Adipocyte (in vitro differentiated cells): ENCODE measurements around the gene MCTP2.

Source experiments
- DNase-seq: peaks from one replicate; pipeline ENCODE4 v3.0.0-alpha.2; 2015; ENCODE audit warnings: low read depth
- H3K27me3 ChIP-seq: replicated peaks from 2 replicates; pipeline ENCODE4 v1.7.0; 2013; ENCODE audit warnings: mild to moderate bottlenecking, low read length, moderate library complexity; ENCODE audit not compliant: control insufficient read depth, insufficient read depth
- H3K36me3 ChIP-seq: 2 replicates; pipeline ENCODE4 v1.7.0; 2013; ENCODE audit warnings: low read length, mild to moderate bottlenecking, moderate library complexity; ENCODE audit not compliant: control insufficient read depth, insufficient read depth, severe bottlenecking
- H3K4me1 ChIP-seq: 2 replicates; pipeline ENCODE4 v1.7.0; 2013; ENCODE audit warnings: mild to moderate bottlenecking, low read length, moderate library complexity; ENCODE audit not compliant: control insufficient read depth, insufficient read depth
- H3K4me3 ChIP-seq: 2 replicates; pipeline ENCODE4 v1.7.0; 2013; ENCODE audit warnings: mild to moderate bottlenecking, low read length, moderate library complexity
- H3K9ac ChIP-seq: 2 replicates; pipeline ENCODE4 v1.7.0; 2013; ENCODE audit warnings: mild to moderate bottlenecking, low read length, moderate library complexity
- H3K9me3 ChIP-seq: 2 replicates; pipeline ENCODE4 v1.7.0; 2013; ENCODE audit warnings: mild to moderate bottlenecking, low read length, moderate library complexity; ENCODE audit not compliant: control insufficient read depth

The MCTP2 gene

DNA sequence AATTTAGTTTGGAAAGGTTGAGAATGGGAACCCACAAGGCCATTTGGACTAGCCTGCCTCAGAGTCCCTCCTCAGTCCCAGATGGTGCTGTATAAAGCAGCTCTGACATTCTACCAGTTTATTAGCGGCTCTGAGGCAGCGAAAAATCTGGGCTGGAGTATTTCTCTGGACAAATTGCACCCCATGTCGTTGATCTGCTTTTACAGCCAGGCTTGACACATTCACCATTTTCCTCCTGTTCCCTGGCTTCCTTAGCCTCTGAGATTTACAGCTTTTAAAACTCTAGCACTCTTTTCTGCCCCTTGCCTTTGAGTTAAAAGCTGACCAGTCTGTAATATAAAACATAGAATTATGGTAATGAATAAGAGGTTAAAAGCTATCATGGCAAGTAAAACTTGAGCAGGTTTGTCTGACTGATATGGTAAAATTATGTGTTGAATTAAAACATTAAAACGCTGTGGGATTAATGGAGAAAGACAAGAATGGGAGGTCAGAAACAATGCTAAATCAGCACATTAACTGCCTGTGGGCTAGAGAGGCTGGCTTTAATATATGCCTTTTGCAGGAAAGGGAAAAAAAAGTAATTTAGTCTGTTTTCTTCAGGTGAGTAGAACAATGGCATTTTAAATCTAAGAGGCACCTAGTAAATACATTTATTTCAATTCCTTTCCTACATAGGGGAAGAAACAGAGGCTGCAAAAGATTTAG lies 131.2 kb downstream of the MCTP2 start:
- H3K4me3 ChIP-seq, result no peak overlapping the region
- no peaks in the 10 kb centered on the region for H3K9me3 ChIP-seq
- H3K27me3 ChIP-seq, result no peaks in the 10 kb centered on the region
- H3K9ac ChIP-seq, result no peak overlapping the region
- DNase-seq, result no peak
- H3K36me3 ChIP-seq, result peaks cover 9% of the 10 kb centered on the region
- peaks cover 9% of the 10 kb centered on the region for H3K4me1 ChIP-seq

DNA sequence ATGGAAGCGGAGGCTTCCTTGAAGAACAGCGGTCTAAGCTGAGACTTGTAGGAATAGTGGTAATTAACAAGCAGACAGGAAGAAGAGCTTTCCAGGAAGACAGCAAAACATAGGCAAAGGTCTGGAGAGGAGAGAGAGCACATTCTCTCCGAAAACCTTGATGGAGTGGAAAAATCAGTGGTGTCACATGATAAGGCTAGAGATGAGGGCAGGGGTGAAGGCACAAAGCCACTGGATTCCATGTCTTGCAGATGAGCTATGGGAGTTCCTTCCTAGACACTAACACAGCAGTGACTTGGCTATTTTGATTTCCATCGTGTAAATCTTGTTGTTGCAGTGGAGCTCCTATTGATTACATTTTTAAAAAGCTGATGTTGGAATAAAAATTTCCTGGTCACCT lies 132.0 kb downstream of the MCTP2 start:
- peaks cover 13% of the 10 kb centered on the region for H3K36me3 ChIP-seq
- H3K9me3 ChIP-seq, result no peaks in the 10 kb centered on the region
- no peak for DNase-seq
- no peak overlapping the region for H3K9ac ChIP-seq
- no peak overlapping the region for H3K4me3 ChIP-seq
- H3K27me3 ChIP-seq, result no peaks in the 10 kb centered on the region
- H3K4me1 ChIP-seq, result peaks cover 9% of the 10 kb centered on the region

DNA sequence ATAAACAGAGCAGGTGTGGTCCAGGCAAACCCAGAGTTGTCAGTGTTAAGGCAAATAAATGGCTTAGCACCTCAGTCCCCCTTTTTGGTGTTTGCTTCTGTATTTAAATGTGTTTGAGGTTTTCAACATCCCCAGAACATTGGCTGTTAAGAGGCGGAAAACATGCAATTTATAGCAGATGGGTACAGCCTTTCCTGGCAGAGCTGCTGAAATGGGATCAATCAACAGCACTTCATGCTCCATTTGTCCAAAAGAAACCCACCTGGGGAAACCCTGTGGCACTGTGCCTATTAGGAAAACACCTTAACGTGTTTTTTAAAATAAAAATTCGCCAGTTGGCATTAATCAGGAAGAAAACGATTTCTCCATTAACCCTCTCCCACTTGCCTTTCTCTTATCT lies 135.4 kb downstream of the MCTP2 start:
- Histone ChIP-seq H3K36me3 (peaks cover 9% of the 10 kb centered on the region), H3K9me3 (no peaks in the 10 kb centered on the region), H3K4me1 (peaks cover 9% of the 10 kb centered on the region), H3K4me3 (no peak overlapping the region), H3K9ac (no peak overlapping the region), H3K27me3 (no peaks in the 10 kb centered on the region)
- DNase-seq, result no peak

DNA sequence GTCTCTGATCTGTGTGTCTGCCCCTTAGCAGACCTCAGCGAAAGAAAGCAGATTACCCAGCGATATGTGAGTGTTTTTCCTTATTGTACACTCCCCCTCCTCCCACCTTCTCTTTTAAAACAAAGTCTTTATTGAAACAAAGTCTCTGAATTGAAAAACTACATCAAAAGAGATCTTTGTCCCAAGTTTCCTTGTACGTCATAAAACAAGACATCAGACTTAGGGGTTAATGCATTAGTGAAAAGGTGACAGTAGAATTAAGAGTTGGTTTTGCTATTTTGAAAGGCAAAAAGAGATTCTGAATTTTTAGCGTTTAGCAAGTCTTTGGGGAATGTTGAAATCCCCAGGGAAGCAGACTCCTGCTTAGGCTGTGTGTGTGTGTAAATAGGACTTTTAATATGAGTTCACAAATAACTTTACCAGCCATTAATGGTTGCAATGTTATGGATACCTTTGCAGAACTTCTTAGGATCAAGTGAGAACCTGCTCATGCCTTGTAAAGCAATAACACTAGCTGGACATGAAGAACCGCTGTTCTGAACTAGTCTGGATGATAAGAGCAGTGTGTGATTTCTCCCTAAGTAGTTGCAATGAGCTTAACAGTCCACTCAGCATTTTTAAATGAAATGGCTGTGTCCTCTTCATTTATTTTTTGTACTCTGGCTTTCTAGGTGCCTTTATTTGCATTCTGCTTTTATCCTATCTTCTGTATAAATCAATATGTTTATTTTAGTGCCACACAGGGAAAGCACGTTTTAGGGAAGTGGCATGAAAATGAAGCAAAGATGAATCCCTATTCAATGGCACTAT lies 136.6 kb downstream of the MCTP2 start:
- Histone ChIP-seq H3K4me3 (no peak overlapping the region), H3K4me1 (peaks cover 9% of the 10 kb centered on the region), H3K36me3 (peaks cover 9% of the 10 kb centered on the region), H3K27me3 (no peaks in the 10 kb centered on the region), H3K9me3 (no peaks in the 10 kb centered on the region), H3K9ac (no peak overlapping the region)
- DNase-seq, result no peak

DNA sequence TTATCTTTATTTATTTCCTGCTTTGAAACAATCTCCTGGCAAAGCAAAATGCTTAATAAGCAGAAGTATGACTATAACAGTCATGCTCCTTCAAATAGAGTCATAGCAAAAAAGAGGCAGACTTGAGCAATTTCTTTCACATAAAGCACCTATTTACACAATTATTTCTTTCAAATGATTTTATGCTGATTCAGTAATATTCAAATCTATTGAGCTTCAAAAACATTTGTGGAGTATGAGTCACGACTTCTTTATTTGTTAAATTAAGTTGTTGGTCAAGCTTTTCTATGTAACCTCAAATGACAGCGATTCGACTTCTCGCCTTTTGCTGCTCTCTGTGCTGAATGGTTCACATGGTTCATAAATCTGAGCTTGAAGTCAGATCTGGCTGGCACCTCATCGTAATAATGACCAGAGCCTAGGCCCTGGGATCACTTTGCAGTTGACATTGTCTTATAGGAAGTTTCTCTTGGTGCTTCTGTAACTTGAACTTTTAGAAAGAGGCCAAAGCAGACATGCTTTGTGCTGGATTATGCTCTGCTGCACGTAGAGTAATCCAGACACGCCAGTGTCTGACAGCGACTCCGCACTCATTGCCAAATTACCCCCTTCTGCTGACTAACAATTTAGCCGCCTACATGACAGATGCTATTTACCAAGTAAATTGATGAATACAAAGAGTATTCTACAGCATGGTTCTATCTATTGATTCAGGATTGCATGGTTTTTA lies 139.0 kb downstream of the MCTP2 start:
- H3K9ac ChIP-seq, result no peak overlapping the region
- H3K9me3 ChIP-seq, result no peaks in the 10 kb centered on the region
- no peaks in the 10 kb centered on the region for H3K27me3 ChIP-seq
- no peaks in the 10 kb centered on the region for H3K4me1 ChIP-seq
- DNase-seq, result no peak
- H3K36me3 ChIP-seq, result peaks cover 15% of the 10 kb centered on the region
- H3K4me3 ChIP-seq, result no peak overlapping the region

DNA sequence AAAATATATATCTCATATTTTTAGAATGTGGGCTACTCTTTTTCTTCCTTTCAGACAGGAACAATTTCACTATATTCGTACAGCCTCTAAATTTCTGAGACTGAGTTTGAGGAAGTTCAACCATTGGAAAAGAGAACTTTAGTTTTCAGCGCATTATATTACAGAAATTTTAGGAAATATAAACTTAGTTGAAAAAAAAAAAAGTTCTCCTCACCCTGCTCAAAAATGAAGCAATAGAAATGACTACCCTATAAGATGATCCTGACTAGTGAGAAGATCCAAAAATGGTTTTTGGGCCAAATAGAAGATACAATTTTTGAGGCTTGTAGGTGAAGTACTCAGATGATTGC lies 139.6 kb downstream of the MCTP2 start:
- H3K4me3 ChIP-seq, result no peak overlapping the region
- H3K27me3 ChIP-seq, result no peaks in the 10 kb centered on the region
- no peaks in the 10 kb centered on the region for H3K4me1 ChIP-seq
- no peak for DNase-seq
- no peaks in the 10 kb centered on the region for H3K9me3 ChIP-seq
- H3K36me3 ChIP-seq, result peaks cover 19% of the 10 kb centered on the region
- no peak overlapping the region for H3K9ac ChIP-seq

DNA sequence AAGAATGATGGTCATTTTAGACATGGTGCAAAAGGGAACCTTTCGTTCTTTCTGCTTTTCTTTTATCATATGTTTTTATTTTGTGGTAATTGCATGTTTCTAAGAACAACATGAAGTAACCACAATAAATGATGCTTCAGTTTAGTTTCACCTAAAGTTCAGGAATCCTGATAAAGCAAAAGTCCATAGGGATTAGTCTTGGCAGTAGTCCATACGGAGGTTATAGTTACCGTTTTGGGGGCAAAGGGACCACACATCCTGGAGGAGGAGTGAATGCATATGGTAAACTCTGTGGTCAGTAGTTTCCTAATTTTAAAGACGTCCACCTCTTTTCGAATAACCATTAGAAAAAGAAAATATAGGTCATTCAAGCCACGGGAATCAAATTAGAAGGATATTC lies 141.5 kb downstream of the MCTP2 start:
- H3K4me1 ChIP-seq, result no peaks in the 10 kb centered on the region
- no peaks in the 10 kb centered on the region for H3K9me3 ChIP-seq
- H3K4me3 ChIP-seq, result no peak overlapping the region
- no peaks in the 10 kb centered on the region for H3K27me3 ChIP-seq
- H3K9ac ChIP-seq, result no peak overlapping the region
- no peak for DNase-seq
- H3K36me3 ChIP-seq, result peaks cover 25% of the 10 kb centered on the region

DNA sequence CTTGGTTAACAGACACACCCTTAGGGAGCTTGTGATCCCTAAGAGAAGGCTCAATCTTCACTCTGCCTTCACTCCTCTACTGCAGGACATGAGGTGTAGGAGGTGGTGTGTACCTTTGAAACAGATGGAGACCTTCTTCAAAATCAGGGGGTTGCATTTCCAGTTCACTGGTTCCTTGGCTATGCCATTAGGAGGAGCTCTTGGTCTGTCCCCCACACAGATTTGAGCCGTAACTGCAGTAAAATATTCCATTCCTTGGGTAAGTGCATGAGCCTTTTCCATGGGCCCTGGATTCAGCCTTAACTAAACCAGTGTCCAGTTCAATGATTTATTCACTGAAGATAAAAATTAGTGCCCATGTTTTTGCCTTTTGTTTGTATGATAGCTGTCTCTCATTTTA lies 144.6 kb downstream of the MCTP2 start:
- Histone ChIP-seq H3K9me3 (no peaks in the 10 kb centered on the region), H3K9ac (no peak overlapping the region), H3K4me1 (no peaks in the 10 kb centered on the region), H3K4me3 (no peak overlapping the region), H3K27me3 (no peaks in the 10 kb centered on the region), H3K36me3 (peaks cover 26% of the 10 kb centered on the region)
- DNase-seq, result no peak

DNA sequence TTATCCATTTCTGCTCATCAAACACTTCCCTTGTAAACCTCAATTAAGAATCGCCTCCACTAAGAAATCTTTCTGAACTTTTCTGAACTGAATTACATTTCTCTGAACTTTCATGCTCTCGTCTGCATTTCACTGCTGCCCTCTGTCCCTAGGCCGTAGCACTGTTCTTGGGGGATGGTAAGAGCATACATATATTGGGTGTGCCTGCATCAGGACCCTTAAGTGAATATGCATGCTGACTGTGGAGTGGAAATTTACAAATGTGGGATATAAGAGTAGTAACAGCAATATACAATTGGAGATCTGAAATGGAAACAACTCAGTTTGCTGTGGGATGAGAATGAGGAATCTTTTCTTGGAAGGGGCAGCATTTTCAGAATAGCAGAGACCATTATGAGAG lies 148.6 kb downstream of the MCTP2 start:
- H3K9me3 ChIP-seq, result no peaks in the 10 kb centered on the region
- H3K9ac ChIP-seq, result no peak overlapping the region
- no peak overlapping the region for H3K4me3 ChIP-seq
- no peak for DNase-seq
- peaks cover 20% of the 10 kb centered on the region for H3K36me3 ChIP-seq
- H3K4me1 ChIP-seq, result no peaks in the 10 kb centered on the region
- H3K27me3 ChIP-seq, result no peaks in the 10 kb centered on the region

DNA sequence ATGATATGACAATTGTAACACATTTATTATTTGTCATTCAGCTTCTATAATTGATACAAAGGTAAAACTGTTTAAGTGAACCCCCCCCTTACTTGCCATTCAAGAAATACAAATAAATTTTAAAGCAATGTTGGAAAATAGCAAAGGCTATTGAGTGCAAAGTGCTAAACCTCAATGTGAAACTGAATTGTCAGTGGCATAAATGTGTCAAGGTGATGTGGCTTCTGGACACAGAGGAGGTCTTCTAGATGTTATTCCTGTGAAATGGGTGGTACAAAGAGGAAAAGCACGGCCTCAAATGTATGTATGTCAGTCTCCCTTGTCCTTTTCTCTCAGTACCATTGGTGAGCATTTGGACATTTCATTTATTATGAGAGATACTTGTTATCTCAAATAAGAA lies 149.4 kb downstream of the MCTP2 start:
- Histone ChIP-seq H3K4me3 (no peak overlapping the region), H3K9me3 (no peaks in the 10 kb centered on the region), H3K9ac (no peak overlapping the region), H3K4me1 (no peaks in the 10 kb centered on the region), H3K36me3 (peaks cover 18% of the 10 kb centered on the region), H3K27me3 (no peaks in the 10 kb centered on the region)
- no peak for DNase-seq

DNA sequence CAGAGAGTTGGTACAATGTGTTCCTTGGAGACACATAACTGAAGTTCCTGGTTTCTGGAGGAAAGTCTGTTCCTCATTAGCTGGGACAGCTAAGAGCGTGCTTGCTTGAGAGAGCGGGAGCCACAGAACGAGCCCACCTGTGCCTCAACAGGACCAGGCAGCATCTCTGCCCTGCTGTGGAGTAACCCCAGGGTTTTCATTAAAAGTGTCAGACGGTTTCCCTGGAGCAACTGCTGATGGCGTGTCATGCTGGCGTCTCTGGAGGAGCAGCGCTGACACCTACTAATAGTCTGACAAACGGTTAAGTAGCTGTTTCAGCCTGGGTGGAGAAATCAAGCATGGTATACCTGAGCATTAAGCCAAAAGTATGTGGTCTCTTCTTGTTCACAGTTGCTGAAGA lies 150.0 kb downstream of the MCTP2 start:
- Histone ChIP-seq H3K4me3 (no peak overlapping the region), H3K27me3 (no peaks in the 10 kb centered on the region), H3K9ac (no peak overlapping the region), H3K9me3 (no peaks in the 10 kb centered on the region), H3K4me1 (no peaks in the 10 kb centered on the region), H3K36me3 (peaks cover 12% of the 10 kb centered on the region)
- DNase-seq, result no peak
